ENCODE measurements around the gene MCM3.
A peak's percentile ranks its signal among the peaks of the same experiment; 100 is the strongest.

Gene MCM3

GRCh38 chr6:52245425-52245824 lies 39.1 kb downstream of the MCM3 start:
- no peak for DNase-seq

GRCh38 chr6:52244400-52244799 lies 40.1 kb downstream of the MCM3 start, which contains the start of gene IL17F:
Gene IL17F, minus strand, starts transcription at chr6:52244500. Its CDS starts 71 bp downstream, at chr6:52244429.
- DNase-seq = no peak

GRCh38 chr6:52243282-52243893 lies 41.2 kb downstream of the MCM3 start:
- no peak for DNase-seq

GRCh38 chr6:52241819-52242218 lies 42.7 kb downstream of the MCM3 start:
- no peak for DNase-seq

GRCh38 chr6:52233975-52234823 lies 50.3 kb downstream of the MCM3 start:
- DNase-seq = no peak

GRCh38 chr6:52233005-52233404 lies 51.5 kb downstream of the MCM3 start:
- DNase-seq = no peak

GRCh38 chr6:52231406-52232127 lies 53.0 kb downstream of the MCM3 start:
- no peak for DNase-seq

- no peak for DNase-seq
These were observed 53.9 kb downstream of the MCM3 start for GRCh38 chr6:52230685-52231084.

GRCh38 chr6:52227495-52227894 lies 57.0 kb downstream of the MCM3 start:
- DNase-seq = peak; percentile 19 to 24

GRCh38 chr6:52221302-52221701 lies 63.2 kb downstream of the MCM3 start:
- DNase-seq = no peak

- DNase-seq = no peak
These were observed 66.8 kb downstream of the MCM3 start for GRCh38 chr6:52217761-52218160.

GRCh38 chr6:52216932-52217575 lies 67.5 kb downstream of the MCM3 start:
- DNase-seq = no peak

GRCh38 chr6:52215787-52216186 lies 68.8 kb downstream of the MCM3 start:
- no peak for DNase-seq
